ENCODE results near the gene PAK4.

GRCh38 chr19:39133431-39134270 lies 8.1 kb downstream of the PAK4 start:
- TF ChIP-seq EP300 (IDR thresholded peaks at IDR 0.05; ENCODE audit: borderline replicate concordance in 1 of 2, low read depth in 2 of 2, low read length in 2 of 2) (no peak), FOSL1 (IDR thresholded peaks at IDR 0.05; ENCODE audit: insufficient read depth, low read depth, low read length) (no peak), RAD21 (IDR thresholded peaks at IDR 0.05 in 1 of 2, conservative IDR thresholded peaks at IDR 0.05 in 1 of 2; ENCODE audit: low read depth in 2 of 2, low read length in 2 of 2) (no peak)
